ENCODE results near the gene FAM222B. TPM values are rescaled to one million over a fixed set of nuclear protein-coding genes. Genes with fewer than 3 reads are reported as not detected.
A peak's percentile ranks its signal among the peaks of the same experiment; 100 is the strongest.

Gene FAM222B
- total and polyA plus RNA-seq, 2 donors (not counting 1 experiment from before 2014, with no cell fraction given) = 10.8 to 23.1 TPM

DNA sequence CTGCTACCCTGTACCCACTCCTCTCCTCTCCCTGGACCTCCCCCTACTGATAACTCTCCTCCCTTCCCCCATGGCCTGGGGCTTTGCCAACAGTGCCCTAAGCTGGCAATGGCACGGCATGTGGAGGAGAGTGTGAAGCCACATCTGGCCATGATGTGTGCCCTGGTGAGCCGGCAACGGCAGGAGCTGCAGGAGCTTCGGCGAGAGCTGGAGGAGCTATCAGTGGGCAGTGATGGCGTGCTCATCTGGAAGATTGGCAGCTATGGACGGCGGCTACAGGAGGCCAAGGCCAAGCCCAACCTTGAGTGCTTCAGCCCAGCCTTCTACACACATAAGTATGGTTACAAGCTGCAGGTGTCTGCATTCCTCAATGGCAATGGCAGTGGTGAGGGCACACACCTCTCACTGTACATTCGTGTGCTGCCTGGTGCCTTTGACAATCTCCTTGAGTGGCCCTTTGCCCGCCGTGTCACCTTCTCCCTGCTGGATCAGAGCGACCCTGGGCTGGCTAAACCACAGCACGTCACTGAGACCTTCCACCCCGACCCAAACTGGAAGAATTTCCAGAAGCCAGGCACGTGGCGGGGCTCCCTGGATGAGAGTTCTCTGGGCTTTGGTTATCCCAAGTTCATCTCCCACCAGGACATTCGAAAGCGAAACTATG is 93.6 kb downstream of the FAM222B start:
- Mint-ChIP-seq H3K27me3 (no peaks in the 10 kb centered on the region), H3K4me3 (peak overlapping the region; percentile 39), H3K4me1 (peaks cover 45% of the 10 kb centered on the region), H3K9me3 (ENCODE audit: insufficient read depth) (no peaks in the 10 kb centered on the region), H3K27ac (peak overlapping the region; percentile 82)
- Histone ChIP-seq H3K4me3 (ENCODE audit: control extremely low read depth in 1 of 5, extremely low read depth in 1 of 5, insufficient read depth in 1 of 5, low read depth in 2 of 5, low read length in 4 of 5) (no peak overlapping the region), H3K36me3 (replicated peaks in 1 of 2; ENCODE audit: control extremely low read depth in 1 of 2, control insufficient read depth in 1 of 2, extremely low read depth in 1 of 2, insufficient read depth in 2 of 2, low read length in 1 of 2) (peaks cover 0 to 63% of the 10 kb centered on the region in 2 experiments), H4K20me1 (ENCODE audit: control insufficient read depth, insufficient read depth, low read length, poor library complexity, severe bottlenecking) (peaks cover 84% of the 10 kb centered on the region), H3K27me3 (replicated peaks in 1 of 4; ENCODE audit: control extremely low read depth in 1 of 4, control insufficient read depth in 3 of 4, insufficient read depth in 4 of 4, low read length in 3 of 4) (no peaks in the 10 kb centered on the region), H3K4me2 (replicated peaks; ENCODE audit: low read depth, low read length, poor library complexity, severe bottlenecking) (no peak overlapping the region), H3K9ac (ENCODE audit: low read length) (no peak overlapping the region), H3K4me1 (ENCODE audit: control insufficient read depth in 2 of 2, insufficient read depth in 2 of 2, low read length in 2 of 2) (peaks cover 36 to 40% of the 10 kb centered on the region in 2 donors), H2AFZ (ENCODE audit: insufficient read depth, low read depth, low read length, poor library complexity, severe bottlenecking) (no peak overlapping the region), H3K27ac (ENCODE audit: low read length in 2 of 2) (peak overlapping the region in 1 of 2 donors; percentile 15), H3K9me3 (ENCODE audit: control extremely low read depth in 1 of 3, control insufficient read depth in 2 of 3, insufficient read depth in 1 of 3, low read length in 2 of 3) (no peaks in the 10 kb centered on the region), H3K79me2 (ENCODE audit: control insufficient read depth, insufficient read depth, low read length) (peaks cover 62% of the 10 kb centered on the region)
- ChIA-PET CTCF (interaction anchor here (0.8 to 18.9 kb wide), 10 partner anchors 10 to 178 kb away, joined by 3 to 1020 read pairs (median 12); partner anchors contain the start of genes DHRS13, NEK8, RPL23A and TLCD1), POLR2A (interaction anchor here (1.0 to 16.2 kb wide), 6 partner anchors 8 to 148 kb away, joined by 3 to 511 read pairs (median 6); partner anchors contain the start of genes FLOT2, NEK8, PROCA1 and RPL23A)
- TF ChIP-seq, protein P1, sequence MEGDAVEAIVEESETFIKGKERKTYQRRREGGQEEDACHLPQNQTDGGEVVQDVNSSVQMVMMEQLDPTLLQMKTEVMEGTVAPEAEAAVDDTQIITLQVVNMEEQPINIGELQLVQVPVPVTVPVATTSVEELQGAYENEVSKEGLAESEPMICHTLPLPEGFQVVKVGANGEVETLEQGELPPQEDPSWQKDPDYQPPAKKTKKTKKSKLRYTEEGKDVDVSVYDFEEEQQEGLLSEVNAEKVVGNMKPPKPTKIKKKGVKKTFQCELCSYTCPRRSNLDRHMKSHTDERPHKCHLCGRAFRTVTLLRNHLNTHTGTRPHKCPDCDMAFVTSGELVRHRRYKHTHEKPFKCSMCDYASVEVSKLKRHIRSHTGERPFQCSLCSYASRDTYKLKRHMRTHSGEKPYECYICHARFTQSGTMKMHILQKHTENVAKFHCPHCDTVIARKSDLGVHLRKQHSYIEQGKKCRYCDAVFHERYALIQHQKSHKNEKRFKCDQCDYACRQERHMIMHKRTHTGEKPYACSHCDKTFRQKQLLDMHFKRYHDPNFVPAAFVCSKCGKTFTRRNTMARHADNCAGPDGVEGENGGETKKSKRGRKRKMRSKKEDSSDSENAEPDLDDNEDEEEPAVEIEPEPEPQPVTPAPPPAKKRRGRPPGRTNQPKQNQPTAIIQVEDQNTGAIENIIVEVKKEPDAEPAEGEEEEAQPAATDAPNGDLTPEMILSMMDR (IDR thresholded peaks at IDR 0.05) = no peak
- TF ChIP-seq EZH2 (IDR thresholded peaks at IDR 0.05; ENCODE audit: borderline replicate concordance, insufficient read depth, low read depth, low read length, poor library complexity, severe bottlenecking) = no peak
- WGBS (ENCODE audit: insufficient coverage) = 97% methylated on average over 15 of the region's 18 CpGs
- intact Hi-C loops (cut with micrococcal nuclease) = no loop called here
- no peak for ATAC-seq (ENCODE audit: low read depth)
- peak; percentile 36 for DNase-seq
